Hepatocyte (in vitro differentiated cells): Measurements from ENCODE around the gene COMMD6.

Source experiments
- CTCF ChIP-seq: fragments of 200-600 bp; sonication (generic); IDR thresholded peaks from 2 replicates; pipeline ENCODE4 v1.5.1; 2016; ENCODE audit warnings: antibody characterized with exemption, mild to moderate bottlenecking; ENCODE audit not compliant: poor library complexity
- EZH2 ChIP-seq: fragments of 200-600 bp; sonication (generic); IDR thresholded peaks from 2 replicates; pipeline ENCODE4 v1.6.1; 2016; ENCODE audit warnings: antibody characterized with exemption, mild to moderate bottlenecking, borderline replicate concordance
- EZH2phosphoT487 ChIP-seq: fragments of 200-600 bp; sonication (generic); IDR thresholded peaks from one replicate; pipeline ENCODE4 v1.6.1; 2018; ENCODE audit warnings: antibody characterized with exemption, mild to moderate bottlenecking, low read depth, moderate library complexity; ENCODE audit not compliant: unreplicated experiment, severe bottlenecking

- no peak for TF ChIP-seq EZH2
- TF ChIP-seq CTCF, result no peak
- TF ChIP-seq EZH2phosphoT487, result no peak
These were observed 59.0 kb downstream of the COMMD6 start for GRCh38 chr13:75478659-75479058.
